Activated T-helper 1 cell treated with anti-CD3 and anti-CD28 coated beads, Interleukin-2, amount 50 U/mL, for 16 hours (primary cell): ENCODE data around the gene SSU72.
"Not testable (repeated sequence)": the region's sequence is repeated elsewhere in the genome, so short reads cannot be mapped to it uniquely, and the experiment has no call there.

Experiments
- DNase-seq, 2 donors: peaks; one replicate each; pipeline ENCODE4 v3.0.0-alpha.2; 2020; ENCODE audit warnings: low read depth in 1 of 2, low spot score in 1 of 2

Gene SSU72

GRCh38 chr1:1561801-1562470, 12.7 kb downstream of the SSU72 start:
- DNase-seq = no peak

DNA sequence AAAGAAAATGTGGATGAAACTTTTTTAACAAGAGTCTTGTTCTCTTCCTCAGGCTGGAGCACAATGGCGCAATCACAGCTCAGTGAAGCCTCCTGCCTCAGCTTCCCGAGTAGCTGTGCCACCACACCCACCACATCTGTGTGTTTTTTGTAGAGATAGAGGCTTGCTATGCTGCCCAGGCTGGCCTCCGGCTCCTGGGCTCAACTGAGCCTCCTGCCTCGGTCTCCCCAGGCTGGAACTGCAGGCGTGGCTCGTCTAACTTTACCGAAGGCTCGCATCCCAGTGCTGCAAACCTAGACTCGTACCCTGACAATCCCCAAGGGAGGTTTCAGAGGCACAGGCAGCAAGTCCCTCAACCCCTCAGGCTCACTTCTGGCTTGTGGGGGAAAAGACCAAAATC, 14.5 kb downstream of the SSU72 start:
- DNase-seq = no peak

GRCh38 chr1:1559066-1559465, 15.6 kb downstream of the SSU72 start:
- DNase-seq = no peak

DNA sequence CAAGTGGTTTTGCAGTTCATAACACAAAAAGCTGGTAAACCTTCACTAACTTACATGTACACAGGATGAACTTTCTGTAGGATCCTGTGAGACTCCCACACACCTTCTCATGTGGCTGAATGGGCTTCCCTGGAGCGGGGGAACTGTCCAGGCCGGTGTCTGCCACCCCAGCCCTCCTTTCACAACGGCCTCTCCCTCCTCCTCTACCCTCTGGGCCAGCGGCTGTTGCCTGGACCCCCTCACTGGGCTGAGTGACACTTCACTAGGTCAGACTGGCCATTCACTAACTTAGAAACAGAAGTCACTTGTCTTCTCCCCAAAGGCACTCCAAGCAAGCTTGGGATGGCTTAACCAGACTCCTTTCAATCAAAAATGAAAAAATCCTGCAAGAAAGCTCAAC, 16.1 kb downstream of the SSU72 start:
- no peak for DNase-seq

DNA sequence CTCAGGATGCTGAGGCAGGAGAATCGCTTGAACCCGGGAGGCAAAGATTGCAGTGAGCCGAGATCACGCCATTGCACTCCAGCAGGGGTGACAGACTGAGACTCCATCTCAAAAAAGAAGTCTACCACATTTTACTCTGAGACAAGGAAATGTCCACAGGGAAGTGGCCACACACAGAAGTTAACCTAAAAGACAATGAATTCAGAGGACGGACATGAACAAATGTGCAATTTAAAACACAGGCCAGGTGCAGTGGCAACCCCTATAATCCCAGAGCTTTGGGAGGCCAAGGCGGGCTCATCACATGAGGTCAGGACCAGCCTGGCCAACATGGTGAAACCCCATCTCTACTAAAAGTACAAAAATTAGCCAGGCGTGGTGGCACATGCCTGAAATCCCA, 17.0 kb downstream of the SSU72 start:
- not testable (repeated sequence) for DNase-seq

- not testable (repeated sequence) for DNase-seq
Observed at GRCh38 chr1:1556961-1557360, 17.7 kb downstream of the SSU72 start.

- DNase-seq = no peak
Observed at GRCh38 chr1:1556505-1556904, 18.2 kb downstream of the SSU72 start.

DNA sequence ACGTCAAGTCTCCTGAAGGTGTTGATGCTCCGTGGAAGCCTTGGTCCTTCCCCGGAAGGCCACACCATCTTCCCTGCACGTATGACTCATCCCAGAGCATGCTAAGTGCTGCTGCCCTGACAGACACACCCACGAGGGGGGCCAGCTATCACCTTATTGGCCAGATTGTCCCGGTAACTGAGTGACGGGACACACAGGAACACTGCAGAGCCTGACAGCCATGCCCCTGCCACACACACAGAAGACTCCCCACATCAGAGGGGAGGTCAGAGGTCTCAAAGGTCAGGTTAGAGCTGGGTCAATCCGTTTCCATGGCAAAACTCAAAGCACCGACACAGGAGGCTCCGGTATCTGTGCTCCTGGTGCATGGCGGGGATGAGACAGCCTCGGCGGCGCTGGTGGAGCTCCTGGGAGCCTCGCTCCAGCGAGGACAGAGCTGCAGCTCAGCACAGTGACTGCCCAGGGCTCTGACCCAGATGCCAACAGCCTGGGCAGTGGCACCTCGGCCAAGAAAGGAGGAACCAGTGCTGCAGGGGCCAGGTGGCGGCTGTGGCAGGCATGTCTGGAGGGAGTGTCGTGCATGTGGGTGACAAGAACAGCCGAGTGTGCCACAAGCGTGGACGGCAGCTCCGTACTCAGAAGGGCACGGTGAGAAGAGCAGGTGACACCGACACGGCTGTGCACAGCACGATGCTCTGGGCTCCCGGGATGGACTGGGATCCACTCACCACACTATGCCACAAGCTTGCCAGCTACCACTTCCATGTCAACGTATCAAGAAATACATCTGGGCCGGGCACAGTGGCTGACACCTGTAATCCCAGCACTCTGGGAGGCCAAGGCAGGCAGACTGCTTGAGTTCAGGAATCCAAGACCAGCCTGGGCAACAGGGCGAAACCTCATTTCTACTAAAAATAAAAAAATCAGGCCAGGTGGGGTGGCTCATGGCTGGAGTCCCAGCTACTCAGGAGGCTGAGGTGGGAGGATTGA, 19.4 kb downstream of the SSU72 start:
- DNase-seq = no peak

GRCh38 chr1:1554550-1554925, 20.1 kb downstream of the SSU72 start:
- no peak for DNase-seq

- no peak for DNase-seq
Observed at GRCh38 chr1:1553821-1554494, 20.7 kb downstream of the SSU72 start.

DNA sequence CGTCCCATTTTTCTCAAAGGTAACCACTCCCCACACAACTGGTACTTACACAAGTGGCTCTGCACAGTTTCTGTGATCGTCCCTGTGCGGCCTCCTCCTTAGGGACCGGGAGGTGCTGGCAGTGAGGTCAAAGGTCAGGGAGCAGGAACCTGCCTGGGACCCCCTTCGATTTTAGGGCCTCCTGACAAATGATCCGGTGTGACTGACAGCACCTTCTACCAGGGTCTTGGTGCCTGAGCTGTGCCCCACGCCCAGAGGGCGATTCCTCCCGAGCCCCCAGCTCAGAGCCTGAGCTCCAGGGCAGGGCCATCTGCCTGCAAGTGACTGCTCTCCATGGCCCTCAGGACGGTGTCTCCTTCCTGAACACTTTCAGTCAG, 22.4 kb downstream of the SSU72 start:
- DNase-seq = no peak

DNA sequence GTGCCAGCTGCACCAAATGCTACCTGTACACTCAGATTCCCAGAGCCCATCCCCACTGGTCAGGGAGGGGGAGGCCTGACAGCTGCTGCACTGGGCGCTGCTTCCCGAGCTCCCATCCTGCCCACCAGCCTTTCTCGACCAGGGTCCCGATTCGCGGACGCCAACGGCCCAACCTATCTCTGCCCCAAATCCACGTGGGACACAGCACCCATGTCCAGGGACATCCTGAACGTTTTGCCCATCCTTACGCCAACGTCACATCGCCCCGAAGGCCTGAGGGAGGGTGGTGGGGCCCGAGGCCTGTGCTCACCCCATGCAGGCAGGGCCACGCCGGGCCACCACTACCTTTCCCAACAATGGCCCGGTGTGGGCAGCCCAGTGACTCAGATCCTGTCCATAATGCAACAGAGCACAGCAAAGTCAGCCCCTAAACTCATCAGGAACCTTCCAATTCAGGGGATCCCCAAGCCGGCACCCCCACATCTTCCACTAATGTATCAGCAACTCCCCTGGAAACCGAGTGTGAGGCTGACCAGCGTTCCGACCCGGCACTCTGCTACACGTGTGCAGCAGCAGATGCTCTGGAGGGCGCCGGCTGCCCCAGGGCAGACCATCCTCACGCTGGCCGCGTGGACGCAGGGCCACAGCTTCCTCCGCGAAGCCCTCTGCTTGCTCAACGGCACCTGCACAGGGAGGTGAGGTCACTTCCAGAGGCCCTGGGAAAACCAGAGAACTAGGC, 23.0 kb downstream of the SSU72 start:
- no peak for DNase-seq

GRCh38 chr1:1550591-1551432, 23.9 kb downstream of the SSU72 start:
- DNase-seq = no peak

- no peak for DNase-seq
Observed at GRCh38 chr1:1550087-1550486, 24.6 kb downstream of the SSU72 start.

DNA sequence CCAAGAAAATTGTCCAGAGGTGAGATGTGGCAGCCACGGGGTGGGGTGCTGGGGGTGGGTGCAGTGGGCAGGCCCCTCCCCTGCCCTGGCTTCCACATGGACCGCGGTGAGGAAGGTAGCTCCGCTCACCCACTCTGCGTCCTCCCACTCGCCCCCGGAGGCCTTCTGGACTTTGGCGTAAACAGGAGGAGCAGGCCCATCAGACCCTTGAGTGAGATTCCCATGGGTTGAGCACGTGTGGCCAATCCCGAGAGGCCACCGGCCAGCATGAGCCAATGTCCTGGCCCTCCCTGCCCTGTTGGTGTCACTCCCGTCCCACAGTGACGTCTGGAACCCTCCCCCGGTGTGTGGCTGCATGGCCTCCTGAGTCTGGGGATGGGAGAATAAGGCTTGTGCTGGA, 26.1 kb downstream of the SSU72 start:
- no peak for DNase-seq

- no peak for DNase-seq
Observed at GRCh38 chr1:1547476-1547875, 27.2 kb downstream of the SSU72 start.

GRCh38 chr1:1547011-1547410, 27.7 kb downstream of the SSU72 start:
- DNase-seq = no peak

DNA sequence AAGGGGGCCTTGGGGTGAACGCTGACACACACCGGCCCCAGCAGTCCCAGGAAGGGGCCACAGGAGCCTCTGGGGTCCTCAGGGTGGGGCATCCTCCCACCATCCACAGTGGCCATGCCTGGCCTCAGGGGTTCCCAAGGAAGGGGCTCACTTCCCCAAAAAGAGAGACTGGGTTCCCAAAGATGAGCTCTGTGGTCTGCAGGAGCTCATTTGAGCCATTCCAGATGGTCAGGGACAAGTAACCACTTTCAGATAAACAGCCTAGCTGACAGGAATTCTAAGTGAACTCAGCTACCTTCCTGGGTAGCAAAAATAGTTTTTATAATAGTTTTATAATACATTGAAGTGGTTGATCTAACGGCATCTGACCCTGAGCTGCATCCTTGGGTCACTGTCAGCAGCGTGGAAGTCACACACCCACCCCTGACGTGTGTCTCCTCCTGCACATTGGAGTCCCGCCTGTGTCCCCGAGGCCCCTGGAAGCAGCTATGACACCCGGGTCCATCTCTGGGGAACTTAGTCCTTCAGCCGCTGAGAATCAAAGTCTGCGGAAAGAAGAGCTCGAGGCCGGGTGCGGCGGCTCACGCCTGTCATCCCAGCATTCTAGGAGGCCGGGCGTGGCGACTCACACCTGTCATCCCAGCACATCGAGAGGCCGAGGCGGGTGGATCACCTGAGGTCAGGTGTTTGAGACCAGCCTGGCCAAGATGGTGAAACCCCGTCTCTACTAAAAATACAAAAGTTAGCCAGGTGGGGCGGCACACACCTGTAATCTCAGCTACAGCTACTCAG, 28.5 kb downstream of the SSU72 start:
- no peak for DNase-seq

DNA sequence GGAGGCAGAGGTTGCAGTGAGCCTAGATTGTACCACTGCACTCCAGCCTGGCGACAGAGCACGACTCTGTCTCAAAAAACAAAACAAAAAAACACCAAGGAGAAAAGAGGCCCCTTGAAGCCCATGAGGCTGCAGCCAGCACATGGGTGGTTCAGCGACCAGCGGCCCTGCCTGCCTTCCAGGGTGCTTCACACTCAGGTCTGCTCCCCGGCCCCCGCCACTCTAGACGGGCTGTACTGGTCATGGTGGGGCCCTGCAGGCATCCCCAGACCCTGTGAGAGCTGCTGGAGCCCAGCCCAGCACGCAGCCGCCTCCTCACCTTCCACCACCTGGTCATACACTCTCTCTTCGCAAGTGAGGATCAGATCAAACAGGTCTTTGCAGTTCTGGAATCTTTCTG, 30.1 kb downstream of the SSU72 start:
- DNase-seq = no peak

GRCh38 chr1:1543706-1544099, 31.0 kb downstream of the SSU72 start:
- no peak for DNase-seq
